GM12892 (cell line): ENCODE data around the gene TMEM235.

ENCODE experiments used
- POLR2A ChIP-seq: IDR thresholded peaks from 2 replicates; pipeline ENCODE4 v1.6.1; 2011; ENCODE audit warnings: low read depth, low read length, control low read depth
- POLR2AphosphoS5 ChIP-seq: IDR thresholded peaks from 2 replicates; pipeline ENCODE4 v1.6.1; 2011; ENCODE audit warnings: low read depth, low read length, control low read depth
- TAF1 ChIP-seq: IDR thresholded peaks from 2 replicates; pipeline ENCODE4 v1.6.1; 2011; ENCODE audit warnings: low read depth, mild to moderate bottlenecking, control low read depth, low read length, borderline replicate concordance

GRCh38 chr17:78267253-78268073 lies 36.0 kb downstream of the TMEM235 start:
- TF ChIP-seq POLR2A (no peak), TAF1 (no peak), POLR2AphosphoS5 (no peak)
